Daoy (cell line): ENCODE data around the gene CPNE6. TPM values are rescaled to one million over a fixed set of nuclear protein-coding genes. Genes with fewer than 3 reads are reported as not detected.
"Not testable (repeated sequence)": the region's sequence is repeated elsewhere in the genome, so short reads cannot be mapped to it uniquely, and the experiment has no call there.

Source experiments
- DNase-seq: peaks from one replicate; pipeline ENCODE4 v3.0.0-alpha.2; 2015; ENCODE audit warnings: low read depth
- total RNA-seq: library from RNA; depleted of rRNA; stranded (reverse); fragments of >200 nt; shearing (Covaris generic); gene quantifications from 2 replicates; pipeline ENCODE4 v1.2.3, GENCODE V29; 2014; rRNA removed

CPNE6 gene
- not detected in 2 replicates for total RNA-seq

DNA sequence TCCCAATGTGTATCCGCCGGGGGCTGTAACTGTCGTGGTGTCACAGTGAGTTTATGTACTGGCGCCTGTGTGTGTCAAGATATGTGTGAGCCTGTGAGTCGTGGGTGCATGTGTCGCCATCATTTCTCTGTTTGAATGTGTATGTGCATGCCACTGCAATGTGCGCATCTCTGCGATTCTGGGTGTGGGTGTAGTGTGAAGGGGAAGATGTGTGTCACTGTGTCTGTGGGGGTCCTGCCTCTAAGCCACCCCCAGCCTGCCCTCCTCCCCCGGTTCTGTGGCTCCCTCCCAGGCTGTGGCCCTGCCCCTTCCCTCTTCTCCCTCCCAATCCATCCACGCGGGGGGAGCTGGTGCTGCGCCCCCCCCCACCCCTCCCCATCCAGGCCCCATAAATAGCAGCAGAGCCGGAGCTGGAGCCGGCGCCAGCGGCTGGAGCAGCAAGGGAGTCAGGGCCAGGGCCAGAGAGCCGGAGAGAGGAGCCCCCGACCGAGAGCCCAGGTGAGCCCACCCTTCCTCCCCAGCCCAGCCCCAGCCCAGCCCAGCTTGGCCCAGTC, at the start of gene CPNE6:
Gene CPNE6, plus strand, starts transcription at position 419 of the 554 bp plus-strand sequence. CDS start 1,375 bp downstream, outside the sequence.
- no peak for DNase-seq

DNA sequence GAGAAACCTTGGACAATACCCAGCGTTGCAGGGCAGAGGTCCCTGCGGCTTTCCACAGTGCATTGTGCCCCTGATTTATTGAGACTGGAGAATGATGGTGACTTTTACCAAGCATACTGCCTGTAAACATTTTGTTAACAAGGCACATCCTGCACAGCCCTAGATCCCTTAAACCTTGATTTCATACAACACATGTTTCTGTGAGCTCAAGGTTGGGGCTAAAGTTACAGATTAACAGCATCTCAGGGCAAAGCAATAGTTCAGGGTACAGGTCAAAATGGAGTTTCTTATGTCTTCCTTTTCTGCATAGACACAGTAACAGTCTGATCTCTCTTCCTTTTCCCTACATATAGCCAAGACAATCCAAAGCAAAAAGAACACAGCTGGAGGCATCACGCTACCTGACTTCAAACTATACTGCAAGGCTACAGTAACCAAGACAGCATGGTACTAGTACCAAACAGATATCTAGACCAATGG, 46.4 kb upstream of the CPNE6 start:
- not testable (repeated sequence) for DNase-seq

DNA sequence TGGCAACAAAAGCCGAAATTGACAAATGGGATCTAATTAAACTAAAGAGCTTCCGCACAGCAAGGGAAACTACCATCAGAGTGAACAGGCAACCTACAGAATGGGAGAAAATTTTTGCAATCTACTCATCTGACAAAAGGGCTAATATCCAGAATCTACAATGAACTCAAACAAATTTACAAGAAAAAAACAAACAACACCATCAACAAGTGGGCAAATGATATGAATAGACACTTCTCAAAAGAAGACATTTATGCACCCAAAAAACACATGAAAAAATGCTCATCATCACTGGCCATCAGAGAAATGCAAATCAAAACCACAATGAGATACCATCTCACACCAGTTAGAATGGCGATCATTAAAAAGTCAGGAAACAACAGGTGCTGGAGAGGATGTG, 41.7 kb upstream of the CPNE6 start:
- not testable (repeated sequence) for DNase-seq

- DNase-seq, result not testable (repeated sequence)
Measured at GRCh38 chr14:24031331-24031730, 40.0 kb upstream of the CPNE6 start.

GRCh38 chr14:24032727-24033418, 38.5 kb upstream of the CPNE6 start:
- DNase-seq, result peak; percentile 27

GRCh38 chr14:24035769-24036168, 35.6 kb upstream of the CPNE6 start:
- not testable (repeated sequence) for DNase-seq

GRCh38 chr14:24036169-24036962, 35.0 kb upstream of the CPNE6 start:
- DNase-seq, result peak; percentile 88

DNA sequence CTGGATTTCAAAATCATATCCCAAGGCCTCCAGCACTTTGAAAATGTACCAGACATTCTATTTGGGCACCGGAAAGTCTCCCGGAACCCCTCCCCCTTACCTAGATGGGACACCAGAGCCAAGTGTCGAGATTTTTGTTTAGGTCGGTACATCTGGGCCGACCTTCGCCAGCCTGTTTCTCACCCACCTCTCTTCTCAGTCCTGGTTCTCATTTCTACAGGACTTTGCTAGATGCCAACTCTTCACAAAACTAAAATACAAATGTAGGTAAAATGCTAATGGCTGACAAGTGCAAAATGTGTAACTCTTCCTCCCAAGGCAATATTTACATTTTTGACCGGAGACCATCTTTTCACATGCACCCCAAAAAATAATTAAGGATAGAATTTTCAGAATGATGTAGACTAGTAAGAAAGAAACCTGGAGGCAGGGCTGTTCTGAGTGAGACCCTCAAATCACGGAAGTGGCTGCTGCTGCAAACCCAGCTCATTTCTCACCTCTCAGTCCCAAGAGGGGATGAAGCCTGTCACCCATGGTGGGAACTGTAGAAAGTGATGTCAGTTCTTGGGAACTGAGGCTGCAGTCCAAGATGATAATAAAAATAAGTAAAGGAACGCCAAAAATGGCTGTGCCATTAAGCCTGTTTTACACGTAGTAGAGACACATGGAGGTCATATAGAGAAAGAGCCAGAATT, 34.3 kb upstream of the CPNE6 start:
- DNase-seq, result not testable (repeated sequence)

- peak; percentile 13 for DNase-seq
Measured at GRCh38 chr14:24037658-24038037, 33.7 kb upstream of the CPNE6 start.

DNA sequence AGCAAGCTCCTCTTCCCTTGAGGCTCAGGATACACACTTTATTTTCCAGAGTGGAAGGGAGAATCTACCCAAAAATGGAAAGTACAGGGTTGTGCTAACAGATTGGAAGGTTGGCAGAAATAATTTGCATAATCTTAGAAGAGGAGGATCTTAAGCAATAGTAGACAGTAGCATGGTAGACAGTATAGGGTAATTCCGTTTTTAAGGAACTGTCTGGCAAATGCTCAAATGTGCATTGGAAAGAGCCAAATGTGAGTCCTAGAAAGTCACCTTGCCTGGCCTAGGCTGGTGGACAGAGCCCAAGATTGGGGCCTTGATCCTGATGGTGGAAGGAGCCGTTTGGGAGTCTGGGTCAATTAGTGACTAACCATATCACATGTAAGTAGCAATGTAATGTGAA, 32.7 kb upstream of the CPNE6 start:
- DNase-seq, result no peak

GRCh38 chr14:24040692-24041091, 30.7 kb upstream of the CPNE6 start:
- no peak for DNase-seq

DNA sequence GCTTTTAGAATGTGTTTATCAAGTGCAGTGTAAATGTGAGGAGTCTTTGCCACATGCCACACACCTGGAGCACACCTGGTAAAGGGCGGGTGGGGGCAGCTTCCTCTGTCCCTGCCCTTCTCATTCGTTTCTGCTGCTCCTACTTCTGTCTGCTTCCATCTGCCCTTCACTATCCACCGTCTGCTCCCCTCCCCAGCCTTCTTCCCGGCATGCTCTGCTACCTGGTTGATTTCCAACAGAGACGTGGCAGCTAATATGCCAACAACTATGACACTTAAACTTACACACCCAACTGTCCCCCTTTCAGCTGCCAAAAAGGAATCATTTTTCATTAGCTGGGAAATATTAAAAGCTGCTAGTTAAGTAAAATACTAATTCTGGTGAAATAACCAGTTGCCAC, 28.6 kb upstream of the CPNE6 start:
- DNase-seq, result no peak

- DNase-seq, result not testable (repeated sequence)
Measured at GRCh38 chr14:24049002-24049401, 22.4 kb upstream of the CPNE6 start.

GRCh38 chr14:24050753-24051152, 20.6 kb upstream of the CPNE6 start:
- DNase-seq, result not testable (repeated sequence)

DNA sequence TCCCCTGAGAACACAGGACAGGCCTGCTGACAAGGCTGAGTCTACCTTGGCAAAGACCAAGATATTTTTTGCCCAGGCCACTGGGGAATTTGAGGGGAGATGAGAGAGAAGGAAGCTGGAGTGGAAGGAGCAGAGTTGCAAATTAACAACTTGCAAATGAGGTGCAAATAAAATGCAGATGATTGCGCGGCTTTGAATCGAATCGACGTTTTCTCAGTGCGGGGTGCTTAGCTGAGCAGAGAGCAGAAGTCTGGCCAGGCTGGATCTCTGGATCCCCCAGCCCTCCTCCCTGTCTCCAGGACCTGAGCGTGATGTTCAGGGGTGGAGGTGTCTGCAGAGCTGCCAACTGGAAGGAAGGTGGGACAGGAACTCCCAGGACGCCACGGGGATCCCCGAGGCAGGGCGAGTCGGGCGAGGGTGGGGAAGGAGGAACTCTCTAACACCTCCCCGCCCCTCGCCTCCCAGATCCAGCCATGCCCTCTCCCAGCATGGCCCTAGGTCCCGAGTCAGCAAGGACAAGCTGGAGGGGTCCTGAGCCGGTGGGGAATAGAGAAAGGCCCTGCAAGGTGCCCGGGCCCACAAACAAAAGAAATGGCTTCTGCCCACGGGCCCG, 20.1 kb upstream of the CPNE6 start:
- DNase-seq, result no peak

- DNase-seq, result peak; percentile 75
Measured at GRCh38 chr14:24051789-24052655, 19.3 kb upstream of the CPNE6 start, which contains the start of gene CARMIL3. Gene CARMIL3, plus strand, starts transcription at chr14:24052009. Its CDS starts 145 bp downstream, at chr14:24052154.

DNA sequence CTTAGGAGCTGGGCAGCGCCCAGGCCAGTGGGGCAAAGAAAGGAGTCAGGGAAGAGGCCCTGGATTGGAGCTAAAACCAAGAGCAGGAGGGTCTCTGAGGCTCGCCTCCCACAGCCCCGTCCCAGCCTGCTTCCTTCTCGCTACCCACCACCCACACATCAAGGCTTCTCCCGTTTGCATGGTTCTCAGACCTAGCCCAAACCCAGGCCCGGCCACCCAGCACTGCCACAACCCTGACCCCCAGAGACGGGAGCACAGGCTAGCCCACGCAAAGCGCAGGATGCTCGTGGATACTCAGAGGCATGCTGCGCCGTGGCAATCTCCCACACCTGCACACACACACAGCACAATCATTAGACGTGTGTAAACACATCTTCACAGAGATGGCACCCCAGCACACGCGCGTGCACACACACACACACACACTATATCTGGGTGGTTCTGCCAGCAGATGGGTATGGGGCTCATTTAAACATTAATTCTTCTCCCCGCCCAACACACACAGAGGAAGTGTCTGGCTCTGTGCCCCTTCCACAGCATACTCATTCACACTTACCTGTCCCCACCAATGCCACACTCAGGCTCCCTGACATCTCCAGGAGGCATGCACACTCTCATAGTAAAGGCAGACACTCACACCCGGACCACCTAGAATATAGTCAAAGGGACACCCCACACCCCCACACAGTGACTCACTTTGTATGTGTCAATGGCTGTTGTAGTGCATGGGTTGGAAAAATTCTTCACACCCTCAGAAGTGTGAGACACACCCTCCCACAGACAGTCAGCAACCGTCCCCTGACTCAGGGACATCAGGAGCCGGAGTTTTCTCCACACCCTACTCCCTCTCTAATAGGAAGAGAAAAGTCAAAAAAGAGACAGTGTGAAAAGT, 18.5 kb upstream of the CPNE6 start:
- peak; percentile 52 for DNase-seq

- no peak for DNase-seq
Measured at GRCh38 chr14:24053548-24054323, 17.6 kb upstream of the CPNE6 start.

DNA sequence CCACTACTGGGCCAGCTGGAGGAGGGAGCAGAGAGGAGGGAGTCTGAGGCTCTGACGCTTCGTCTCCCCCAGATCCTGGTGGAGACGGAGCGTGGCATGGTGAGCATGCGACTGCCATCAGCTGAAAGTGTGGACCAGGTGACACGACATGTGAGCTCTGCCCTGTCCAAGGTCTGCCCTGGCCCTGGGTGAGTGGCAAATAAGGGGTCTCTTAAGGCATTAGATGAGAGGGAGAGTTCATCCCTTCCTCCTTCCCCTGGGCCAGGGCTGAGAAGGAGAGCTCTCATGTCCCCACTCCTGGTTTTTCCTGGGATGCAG, 17.1 kb upstream of the CPNE6 start:
- no peak for DNase-seq
